Gastroesophageal sphincter (tissue), 3 donors: ENCODE data around the gene RNF141.

Experiments
- CTCF ChIP-seq, 4 experiments: fragments of 200-600 bp in 2 of 4; fragments of 450-650 bp in 2 of 4; sonication (generic) in 1 of 4; IDR thresholded peaks; one replicate each; pipeline ENCODE4 v1.5.1; 2017 to 2019; ENCODE audit warnings: antibody characterized with exemption in 4 of 4, mild to moderate bottlenecking in 2 of 4, moderate library complexity in 2 of 4
- POLR2A ChIP-seq, 2 donors: fragments of 450-650 bp; IDR thresholded peaks; one replicate each; pipeline ENCODE4 v1.6.1; 2017; ENCODE audit warnings: antibody characterized with exemption in 2 of 2, mild to moderate bottlenecking in 2 of 2, moderate library complexity in 1 of 2

GRCh38 chr11:10514709-10515108 is 26.3 kb downstream of the RNF141 start:
- TF ChIP-seq POLR2A (IDR thresholded peaks at IDR 0.05): no peak
- no peak for TF ChIP-seq CTCF (IDR thresholded peaks at IDR 0.05)
